H1 (cell line): ENCODE data around the gene MMP25. TPM values are rescaled to one million over a fixed set of nuclear protein-coding genes. Genes with fewer than 3 reads are reported as not detected.

ENCODE experiments used
- ATF3 ChIP-seq: IDR thresholded peaks from 2 replicates; pipeline ENCODE4 v1.6.1; 2011; ENCODE audit warnings: low read depth, mild to moderate bottlenecking, low read length; ENCODE audit not compliant: insufficient read depth
- CBX8 ChIP-seq: fragments of 300-800, 300-1000 bp; sonication (generic); IDR thresholded peaks from 2 replicates; pipeline ENCODE4 v1.7.1; 2016; ENCODE audit warnings: low read depth, low read length, borderline replicate concordance
- CHD1 ChIP-seq: IDR thresholded peaks from 2 replicates; pipeline ENCODE4 v1.6.1; 2012; ENCODE audit warnings: low read depth, low read length, improper control_type of control experiment
- EP300 ChIP-seq, 2 experiments: IDR thresholded peaks; 1 replicate in 1 of 2; 2 replicates in 1 of 2; pipeline ENCODE4 v1.6.1; 2011 to 2012; ENCODE audit warnings: low read depth in 2 of 2, low read length in 2 of 2, mild to moderate bottlenecking in 2 of 2, borderline replicate concordance in 1 of 2, inconsistent platforms in 1 of 2, moderate library complexity in 1 of 2
- HDAC6 ChIP-seq: IDR thresholded peaks from one replicate; pipeline ENCODE4 v1.7.1; 2012; ENCODE audit warnings: low read depth, mild to moderate bottlenecking, inconsistent platforms, low read length, moderate library complexity
- KDM4A ChIP-seq: IDR thresholded peaks from one replicate; pipeline ENCODE4 v1.7.1; 2012; ENCODE audit warnings: low read depth, mild to moderate bottlenecking, moderate library complexity, low read length, inconsistent platforms; ENCODE audit not compliant: severe bottlenecking
- MAFK ChIP-seq: IDR thresholded peaks from 2 replicates; pipeline ENCODE4 v1.6.1; 2012; ENCODE audit warnings: low read depth, mild to moderate bottlenecking, improper control_type of control experiment, low read length
- POLR2AphosphoS5 ChIP-seq: IDR thresholded peaks from 2 replicates; pipeline ENCODE4 v1.6.1; 2011; ENCODE audit warnings: low read depth, low read length
- SP1 ChIP-seq: IDR thresholded peaks from 2 replicates; pipeline ENCODE4 v1.6.1; 2011; ENCODE audit warnings: low read depth, low read length
- polyA plus RNA-seq, 7 experiments: library from polyadenylated mRNA; depleted of rRNA in 3 of 7; stranded (reverse) in 5 of 7; unstranded in 2 of 7; fragments of >200 nt in 5 of 7; fragments of 200-250 nt in 2 of 7; gene quantifications; 1 replicate in 5 of 7; 2 replicates in 1 of 7; 4 replicates in 1 of 7; pipeline versions ENCODE4 v1.2.1 to v1.2.3, GENCODE V29; 2011 to 2013; ENCODE audit warnings: missing spikeins in 2 of 7, mixed read lengths in 2 of 7
- total RNA-seq: library from RNA; stranded (reverse); fragmentation: NEBNext Ultra II Directional; extraction: Animal tissue kit (Norgen Biotek cat#: 25700); gene quantifications from 2 replicates; pipeline ENCODE4 v1.2.1, GENCODE V29; 2021
- TF ChIP-seq, protein P1 (sequence below): fragments of 300-600 bp; sonication (generic); IDR thresholded peaks from 2 replicates; pipeline ENCODE4 v1.7.1; 2012; ENCODE audit warnings: low read length, moderate library complexity, mild to moderate bottlenecking, inconsistent platforms; ENCODE audit not compliant: insufficient replicate concordance

MMP25 gene
- total and polyA plus RNA-seq, 2 of the 8 experiments (the other 6 are each of a cell fraction or from before 2014, with no cell fraction given), result 7.7 to 26.7 TPM

GRCh38 chr16:3106205-3106928, 60.0 kb downstream of the MMP25 start (continued):
- TF ChIP-seq, protein P1, sequence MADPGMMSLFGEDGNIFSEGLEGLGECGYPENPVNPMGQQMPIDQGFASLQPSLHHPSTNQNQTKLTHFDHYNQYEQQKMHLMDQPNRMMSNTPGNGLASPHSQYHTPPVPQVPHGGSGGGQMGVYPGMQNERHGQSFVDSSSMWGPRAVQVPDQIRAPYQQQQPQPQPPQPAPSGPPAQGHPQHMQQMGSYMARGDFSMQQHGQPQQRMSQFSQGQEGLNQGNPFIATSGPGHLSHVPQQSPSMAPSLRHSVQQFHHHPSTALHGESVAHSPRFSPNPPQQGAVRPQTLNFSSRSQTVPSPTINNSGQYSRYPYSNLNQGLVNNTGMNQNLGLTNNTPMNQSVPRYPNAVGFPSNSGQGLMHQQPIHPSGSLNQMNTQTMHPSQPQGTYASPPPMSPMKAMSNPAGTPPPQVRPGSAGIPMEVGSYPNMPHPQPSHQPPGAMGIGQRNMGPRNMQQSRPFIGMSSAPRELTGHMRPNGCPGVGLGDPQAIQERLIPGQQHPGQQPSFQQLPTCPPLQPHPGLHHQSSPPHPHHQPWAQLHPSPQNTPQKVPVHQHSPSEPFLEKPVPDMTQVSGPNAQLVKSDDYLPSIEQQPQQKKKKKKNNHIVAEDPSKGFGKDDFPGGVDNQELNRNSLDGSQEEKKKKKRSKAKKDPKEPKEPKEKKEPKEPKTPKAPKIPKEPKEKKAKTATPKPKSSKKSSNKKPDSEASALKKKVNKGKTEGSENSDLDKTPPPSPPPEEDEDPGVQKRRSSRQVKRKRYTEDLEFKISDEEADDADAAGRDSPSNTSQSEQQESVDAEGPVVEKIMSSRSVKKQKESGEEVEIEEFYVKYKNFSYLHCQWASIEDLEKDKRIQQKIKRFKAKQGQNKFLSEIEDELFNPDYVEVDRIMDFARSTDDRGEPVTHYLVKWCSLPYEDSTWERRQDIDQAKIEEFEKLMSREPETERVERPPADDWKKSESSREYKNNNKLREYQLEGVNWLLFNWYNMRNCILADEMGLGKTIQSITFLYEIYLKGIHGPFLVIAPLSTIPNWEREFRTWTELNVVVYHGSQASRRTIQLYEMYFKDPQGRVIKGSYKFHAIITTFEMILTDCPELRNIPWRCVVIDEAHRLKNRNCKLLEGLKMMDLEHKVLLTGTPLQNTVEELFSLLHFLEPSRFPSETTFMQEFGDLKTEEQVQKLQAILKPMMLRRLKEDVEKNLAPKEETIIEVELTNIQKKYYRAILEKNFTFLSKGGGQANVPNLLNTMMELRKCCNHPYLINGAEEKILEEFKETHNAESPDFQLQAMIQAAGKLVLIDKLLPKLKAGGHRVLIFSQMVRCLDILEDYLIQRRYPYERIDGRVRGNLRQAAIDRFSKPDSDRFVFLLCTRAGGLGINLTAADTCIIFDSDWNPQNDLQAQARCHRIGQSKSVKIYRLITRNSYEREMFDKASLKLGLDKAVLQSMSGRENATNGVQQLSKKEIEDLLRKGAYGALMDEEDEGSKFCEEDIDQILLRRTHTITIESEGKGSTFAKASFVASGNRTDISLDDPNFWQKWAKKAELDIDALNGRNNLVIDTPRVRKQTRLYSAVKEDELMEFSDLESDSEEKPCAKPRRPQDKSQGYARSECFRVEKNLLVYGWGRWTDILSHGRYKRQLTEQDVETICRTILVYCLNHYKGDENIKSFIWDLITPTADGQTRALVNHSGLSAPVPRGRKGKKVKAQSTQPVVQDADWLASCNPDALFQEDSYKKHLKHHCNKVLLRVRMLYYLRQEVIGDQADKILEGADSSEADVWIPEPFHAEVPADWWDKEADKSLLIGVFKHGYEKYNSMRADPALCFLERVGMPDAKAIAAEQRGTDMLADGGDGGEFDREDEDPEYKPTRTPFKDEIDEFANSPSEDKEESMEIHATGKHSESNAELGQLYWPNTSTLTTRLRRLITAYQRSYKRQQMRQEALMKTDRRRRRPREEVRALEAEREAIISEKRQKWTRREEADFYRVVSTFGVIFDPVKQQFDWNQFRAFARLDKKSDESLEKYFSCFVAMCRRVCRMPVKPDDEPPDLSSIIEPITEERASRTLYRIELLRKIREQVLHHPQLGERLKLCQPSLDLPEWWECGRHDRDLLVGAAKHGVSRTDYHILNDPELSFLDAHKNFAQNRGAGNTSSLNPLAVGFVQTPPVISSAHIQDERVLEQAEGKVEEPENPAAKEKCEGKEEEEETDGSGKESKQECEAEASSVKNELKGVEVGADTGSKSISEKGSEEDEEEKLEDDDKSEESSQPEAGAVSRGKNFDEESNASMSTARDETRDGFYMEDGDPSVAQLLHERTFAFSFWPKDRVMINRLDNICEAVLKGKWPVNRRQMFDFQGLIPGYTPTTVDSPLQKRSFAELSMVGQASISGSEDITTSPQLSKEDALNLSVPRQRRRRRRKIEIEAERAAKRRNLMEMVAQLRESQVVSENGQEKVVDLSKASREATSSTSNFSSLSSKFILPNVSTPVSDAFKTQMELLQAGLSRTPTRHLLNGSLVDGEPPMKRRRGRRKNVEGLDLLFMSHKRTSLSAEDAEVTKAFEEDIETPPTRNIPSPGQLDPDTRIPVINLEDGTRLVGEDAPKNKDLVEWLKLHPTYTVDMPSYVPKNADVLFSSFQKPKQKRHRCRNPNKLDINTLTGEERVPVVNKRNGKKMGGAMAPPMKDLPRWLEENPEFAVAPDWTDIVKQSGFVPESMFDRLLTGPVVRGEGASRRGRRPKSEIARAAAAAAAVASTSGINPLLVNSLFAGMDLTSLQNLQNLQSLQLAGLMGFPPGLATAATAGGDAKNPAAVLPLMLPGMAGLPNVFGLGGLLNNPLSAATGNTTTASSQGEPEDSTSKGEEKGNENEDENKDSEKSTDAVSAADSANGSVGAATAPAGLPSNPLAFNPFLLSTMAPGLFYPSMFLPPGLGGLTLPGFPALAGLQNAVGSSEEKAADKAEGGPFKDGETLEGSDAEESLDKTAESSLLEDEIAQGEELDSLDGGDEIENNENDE, result no peak
- TF ChIP-seq ATF3, result no peak
- no peak for TF ChIP-seq SP1
- TF ChIP-seq CHD1, result no peak
- no peak for TF ChIP-seq HDAC6
- peak; percentile 42 for TF ChIP-seq KDM4A
- TF ChIP-seq EP300 (IDR thresholded peaks at IDR 0.05; ENCODE audit: borderline replicate concordance in 1 of 2, low read depth in 2 of 2, low read length in 2 of 2), result no peak
- TF ChIP-seq CBX8, result no peak
- TF ChIP-seq MAFK, result no peak
- TF ChIP-seq POLR2AphosphoS5, result no peak; the same call in 1 of the 2 replicates
